GM18526 (cell line): Measurements from ENCODE around the gene CD2.

Experiments used
- POLR2A ChIP-seq: IDR thresholded peaks from 3 replicates; pipeline ENCODE4 v1.6.1; 2011; ENCODE audit not compliant: insufficient read length; ENCODE audit errors: extremely low read depth

CD2 gene

GRCh38 chr1:116764466-116764898 lies 10.3 kb downstream of the CD2 start:
- TF ChIP-seq POLR2A = no peak

GRCh38 chr1:116764906-116765862 lies 11.0 kb downstream of the CD2 start:
- no peak for TF ChIP-seq POLR2A

GRCh38 chr1:116765962-116766361 lies 11.7 kb downstream of the CD2 start:
- TF ChIP-seq POLR2A = no peak

GRCh38 chr1:116766616-116767469 lies 12.6 kb downstream of the CD2 start:
- TF ChIP-seq POLR2A = no peak

- no peak for TF ChIP-seq POLR2A
Observed at GRCh38 chr1:116767782-116768382, 13.7 kb downstream of the CD2 start.

GRCh38 chr1:116768416-116769103 lies 14.3 kb downstream of the CD2 start:
- no peak for TF ChIP-seq POLR2A

- no peak for TF ChIP-seq POLR2A
Observed at GRCh38 chr1:116769104-116769452, 14.8 kb downstream of the CD2 start.

GRCh38 chr1:116769561-116769977 lies 15.3 kb downstream of the CD2 start:
- TF ChIP-seq POLR2A = no peak

- no peak for TF ChIP-seq POLR2A
Observed at GRCh38 chr1:116769994-116770393, 15.8 kb downstream of the CD2 start.

GRCh38 chr1:116770625-116771024 lies 16.4 kb downstream of the CD2 start:
- no peak for TF ChIP-seq POLR2A

- no peak for TF ChIP-seq POLR2A
Observed at GRCh38 chr1:116771997-116772647, 17.9 kb downstream of the CD2 start.

GRCh38 chr1:116772648-116773045 lies 18.4 kb downstream of the CD2 start:
- no peak for TF ChIP-seq POLR2A

- no peak for TF ChIP-seq POLR2A
Observed at GRCh38 chr1:116775116-116775752, 21.0 kb downstream of the CD2 start.
